ENCODE results near the gene CLNK.

DNA sequence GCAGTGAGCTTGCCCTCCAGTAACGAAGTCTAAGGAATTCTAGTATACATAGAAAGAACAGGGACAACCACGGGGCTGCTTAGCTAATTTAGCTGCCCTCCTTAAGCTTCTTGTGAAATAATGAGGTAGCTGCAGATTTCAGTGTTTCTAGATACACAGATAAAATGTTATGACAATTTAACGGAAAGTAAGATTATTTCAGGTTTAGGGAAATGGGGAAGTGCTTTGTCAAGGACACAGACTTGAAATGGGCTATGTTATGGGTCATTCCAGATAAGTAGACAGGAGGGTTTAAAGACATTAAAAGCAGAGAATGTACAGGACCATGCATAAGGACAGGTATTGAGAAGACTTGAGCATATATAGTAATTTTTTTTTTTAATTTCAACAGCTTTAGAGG, 193.2 kb downstream of the CLNK start:
- TF ChIP-seq CTCF (IDR thresholded peaks at IDR 0.05) (no peak), ZFX (IDR thresholded peaks at IDR 0.05; ENCODE audit: borderline replicate concordance) (no peak)

Measured in 22Rv1 (cell line).